ENCODE results near the gene SNX9.
"Not testable (repeated sequence)": the region's sequence is repeated elsewhere in the genome, so short reads cannot be mapped to it uniquely, and the experiment has no call there.

Gene SNX9

GRCh38 chr6:157966589-157966977 is 143.5 kb downstream of the SNX9 start:
- POLR2A ChIA-PET, result no interaction called here
- CTCF ChIA-PET, result interaction anchor here (0.9 to 1.4 kb wide), 2 partner anchors 19 to 211 kb away, joined by 3 to 4 read pairs; no protein-coding TSS in a partner anchor
- TF ChIP-seq CTCF (IDR thresholded peaks at IDR 0.05; ENCODE audit: insufficient read depth, low read length, missing control alignments), result no peak

GRCh38 chr6:157967020-157967419 is 144.0 kb downstream of the SNX9 start:
- POLR2A ChIA-PET, result no interaction called here
- CTCF ChIA-PET, result interaction anchor here (0.9 to 1.4 kb wide), 2 partner anchors 19 to 211 kb away, joined by 3 to 4 read pairs; no protein-coding TSS in a partner anchor

More at GRCh38 chr6:157966589-157966977, 143.5 kb downstream of the SNX9 start:
- no peak for DNase-seq (ENCODE audit: low read depth, low spot score)
- H3K4me3 ChIP-seq (ENCODE audit: low read depth, low read length), result no peak overlapping the region

GRCh38 chr6:157967486-157967885 is 144.4 kb downstream of the SNX9 start:
- no peak overlapping the region for H3K4me3 ChIP-seq (ENCODE audit: low read depth, low read length)
- no peak for DNase-seq (ENCODE audit: low read depth, low spot score)
- TF ChIP-seq CTCF (IDR thresholded peaks at IDR 0.05; ENCODE audit: insufficient read depth, low read length, missing control alignments), result no peak
- CTCF ChIA-PET, result interaction anchor here (0.9 to 3.1 kb wide), 4 partner anchors 16 to 212 kb away, joined by 3 to 12 read pairs (median 5); partner anchors contain the start of gene SYNJ2
- POLR2A ChIA-PET, result no interaction called here

More at GRCh38 chr6:157967020-157967419, 144.0 kb downstream of the SNX9 start:
- no peak for TF ChIP-seq CTCF (IDR thresholded peaks at IDR 0.05; ENCODE audit: insufficient read depth, low read length, missing control alignments)
- no peak overlapping the region for H3K4me3 ChIP-seq (ENCODE audit: low read depth, low read length)
- no peak for DNase-seq (ENCODE audit: low read depth, low spot score)

- H3K4me3 ChIP-seq (ENCODE audit: low read depth, low read length); POLR2A ChIA-PET: not testable (repeated sequence)
- CTCF ChIA-PET, result interaction anchor here (0.8 to 2.0 kb wide), 5 partner anchors 8 to 99 kb away, joined by 4 to 8 read pairs (median 4); partner anchors contain the start of gene SYNJ2
These were observed 149.1 kb downstream of the SNX9 start for GRCh38 chr6:157972177-157972576.

GRCh38 chr6:157974341-157974894 is 151.4 kb downstream of the SNX9 start:
- no peak for TF ChIP-seq CTCF (IDR thresholded peaks at IDR 0.05; ENCODE audit: insufficient read depth, low read length, missing control alignments)
- no peak overlapping the region for H3K4me3 ChIP-seq (ENCODE audit: low read depth, low read length)
- ChIA-PET POLR2A (no interaction called here), CTCF (interaction anchor here (0.5 to 1.0 kb wide), 2 partner anchors 9 to 14 kb away, joined by 3 to 6 read pairs; no protein-coding TSS in a partner anchor)
- DNase-seq (ENCODE audit: low read depth, low spot score), result no peak

More at GRCh38 chr6:157972177-157972576, 149.1 kb downstream of the SNX9 start:
- not testable (repeated sequence) for DNase-seq (ENCODE audit: low read depth, low spot score)

GRCh38 chr6:157974967-157975366 is 151.9 kb downstream of the SNX9 start:
- ChIA-PET POLR2A (no interaction called here), CTCF (interaction anchor here (1.0 to 1.7 kb wide), 3 partner anchors 9 to 97 kb away, joined by 3 to 7 read pairs (median 6); no protein-coding TSS in a partner anchor)
- DNase-seq (ENCODE audit: low read depth, low spot score), result no peak

More at GRCh38 chr6:157974967-157975366, 151.9 kb downstream of the SNX9 start:
- TF ChIP-seq CTCF (IDR thresholded peaks at IDR 0.05; ENCODE audit: insufficient read depth, low read length, missing control alignments), result no peak
- H3K4me3 ChIP-seq (ENCODE audit: low read depth, low read length), result no peak overlapping the region

All from AG04449 (cell line).